Astrocyte of the spinal cord (primary cell): Measurements from ENCODE around the gene CDH8.

Experiments used
- DNase-seq: peaks from one replicate; pipeline ENCODE4 v3.0.0; 2011; ENCODE audit warnings: low read depth, low spot score
- H3K4me3 ChIP-seq: 2 replicates; pipeline ENCODE4 v1.5.1; 2011; ENCODE audit warnings: low read depth, mild to moderate bottlenecking, low read length, moderate library complexity
- in situ Hi-C: cut with HindIII; loops from 2 replicates; pipeline ENCODE4 v1.10.0; 2017; ENCODE audit warnings: low sequenced_read_pairs
- TF ChIP-seq, protein P1 (sequence below): IDR thresholded peaks from 2 replicates; pipeline ENCODE4 v1.5.1; 2012; ENCODE audit warnings: low read depth, mild to moderate bottlenecking, low read length, inconsistent platforms

Gene CDH8

DNA sequence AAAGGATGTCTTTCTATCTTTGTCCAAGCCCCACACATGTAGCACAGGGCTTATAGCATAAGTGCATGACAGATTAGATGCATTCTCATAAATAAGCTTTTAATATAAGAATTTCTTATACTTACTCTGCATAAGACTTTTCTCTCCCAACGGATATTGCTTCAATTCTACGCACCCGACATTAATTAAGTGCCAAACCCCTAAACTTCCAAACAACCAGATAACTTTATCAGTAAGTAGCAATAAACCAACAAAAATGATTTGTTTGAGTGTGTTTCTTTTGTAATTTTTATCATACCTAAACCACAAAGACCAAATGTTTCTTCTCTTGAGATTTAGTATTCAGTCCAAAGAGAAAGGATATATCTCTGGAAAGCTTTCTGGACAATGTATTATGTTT is 391.5 kb downstream of the CDH8 start:
- TF ChIP-seq, protein P1, sequence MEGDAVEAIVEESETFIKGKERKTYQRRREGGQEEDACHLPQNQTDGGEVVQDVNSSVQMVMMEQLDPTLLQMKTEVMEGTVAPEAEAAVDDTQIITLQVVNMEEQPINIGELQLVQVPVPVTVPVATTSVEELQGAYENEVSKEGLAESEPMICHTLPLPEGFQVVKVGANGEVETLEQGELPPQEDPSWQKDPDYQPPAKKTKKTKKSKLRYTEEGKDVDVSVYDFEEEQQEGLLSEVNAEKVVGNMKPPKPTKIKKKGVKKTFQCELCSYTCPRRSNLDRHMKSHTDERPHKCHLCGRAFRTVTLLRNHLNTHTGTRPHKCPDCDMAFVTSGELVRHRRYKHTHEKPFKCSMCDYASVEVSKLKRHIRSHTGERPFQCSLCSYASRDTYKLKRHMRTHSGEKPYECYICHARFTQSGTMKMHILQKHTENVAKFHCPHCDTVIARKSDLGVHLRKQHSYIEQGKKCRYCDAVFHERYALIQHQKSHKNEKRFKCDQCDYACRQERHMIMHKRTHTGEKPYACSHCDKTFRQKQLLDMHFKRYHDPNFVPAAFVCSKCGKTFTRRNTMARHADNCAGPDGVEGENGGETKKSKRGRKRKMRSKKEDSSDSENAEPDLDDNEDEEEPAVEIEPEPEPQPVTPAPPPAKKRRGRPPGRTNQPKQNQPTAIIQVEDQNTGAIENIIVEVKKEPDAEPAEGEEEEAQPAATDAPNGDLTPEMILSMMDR, result no peak
- no peak for DNase-seq
- no peak overlapping the region for H3K4me3 ChIP-seq
- in situ Hi-C loops, result no loop called here

DNA sequence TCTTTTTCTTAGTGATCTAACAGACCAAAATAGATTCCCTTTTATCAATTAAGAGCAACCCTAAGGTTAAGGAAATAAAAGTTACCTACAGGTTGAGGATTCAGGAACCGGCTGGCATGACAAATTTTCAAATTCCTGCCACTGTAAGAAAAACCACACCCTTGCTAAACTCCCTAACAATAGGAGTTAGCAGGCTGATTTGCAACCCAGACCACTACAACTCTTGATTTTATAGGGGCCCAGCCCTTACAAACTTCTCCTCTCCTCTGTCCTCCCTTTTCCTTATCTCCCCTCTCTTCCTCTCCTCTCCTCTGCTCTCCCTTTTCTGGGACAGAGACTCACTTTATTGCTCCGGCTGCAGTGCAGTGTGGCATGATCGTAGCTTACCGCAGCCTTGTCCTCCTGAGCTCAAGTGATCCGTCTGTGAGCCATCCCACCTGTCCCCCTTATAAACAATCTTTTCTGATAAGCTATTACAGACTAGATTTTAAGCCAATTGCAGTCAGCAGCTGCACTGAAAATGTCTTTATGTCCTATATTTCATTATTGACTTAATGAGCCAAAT is 418.9 kb downstream of the CDH8 start:
- in situ Hi-C loops, result no loop called here
- no peak for DNase-seq
- TF ChIP-seq, protein P1, result no peak
- no peak overlapping the region for H3K4me3 ChIP-seq

DNA sequence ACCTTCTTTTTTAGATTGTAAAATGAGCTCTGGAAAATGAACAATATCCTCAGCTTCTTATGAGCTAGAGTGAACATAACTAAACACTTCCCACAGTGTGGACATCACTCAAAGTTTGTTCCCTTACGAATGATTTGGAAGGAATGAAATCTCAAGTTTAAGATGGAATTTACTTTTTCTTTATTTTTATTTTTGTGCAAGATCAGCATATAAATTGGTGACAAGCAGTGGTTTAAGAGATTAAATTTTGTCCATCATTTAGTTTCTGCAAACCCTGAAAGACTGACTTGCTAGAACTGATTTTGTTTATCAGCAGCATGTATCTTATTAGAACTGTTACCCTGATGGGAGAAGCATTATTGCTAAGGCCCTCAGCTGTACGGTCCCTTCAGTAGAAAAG is 420.1 kb downstream of the CDH8 start:
- H3K4me3 ChIP-seq, result no peak overlapping the region
- TF ChIP-seq, protein P1, result no peak
- in situ Hi-C loops, result no loop called here
- DNase-seq, result no peak

GRCh38 chr16:61611847-61612491 is 424.3 kb downstream of the CDH8 start:
- no peak for DNase-seq
- TF ChIP-seq, protein P1, result no peak
- in situ Hi-C loops, result no loop called here
- H3K4me3 ChIP-seq, result no peak overlapping the region

DNA sequence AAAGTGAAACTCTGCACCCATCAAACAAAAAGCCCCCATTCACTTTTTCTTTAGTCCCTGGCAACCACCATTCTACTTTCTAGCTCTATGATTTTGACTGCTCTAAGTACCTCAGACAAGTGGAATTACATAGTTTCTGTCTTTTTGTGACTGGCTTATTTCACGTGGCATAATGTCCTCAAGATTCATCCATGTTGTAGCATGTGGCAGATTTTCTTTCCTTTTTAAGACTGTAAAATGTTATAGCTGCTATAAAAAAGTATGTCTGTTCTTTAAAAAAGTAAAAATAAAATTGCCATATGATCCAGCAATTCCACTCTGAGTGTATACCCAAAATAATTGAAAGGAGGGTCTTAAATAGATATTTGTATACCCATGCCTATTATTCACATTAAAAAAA is 429.7 kb downstream of the CDH8 start:
- in situ Hi-C loops, result no loop called here
- DNase-seq, result no peak
- TF ChIP-seq, protein P1, result no peak
- no peak overlapping the region for H3K4me3 ChIP-seq
